ENCODE measurements around the gene ABHD2. TPM values are rescaled to one million over a fixed set of nuclear protein-coding genes. Genes with fewer than 3 reads are reported as not detected.

ABHD2 gene
- total and polyA plus RNA-seq, 12 donors, result 5.6 to 316 (median 135) TPM

GRCh38 chr15:89070197-89071124, 17.8 kb upstream of the ABHD2 start:
- intact Hi-C loops (cut with DNase I), result no loop called here
- Histone ChIP-seq H3K9me3 (replicated peaks in 1 of 3) (no peaks in the 10 kb centered on the region), H3K36me3 (replicated peaks in 1 of 2) (no peaks in the 10 kb centered on the region), H3K4me1 (replicated peaks in 1 of 2) (no peaks in the 10 kb centered on the region), H3K27me3 (no peaks in the 10 kb centered on the region), H3K4me3 (no peak overlapping the region), H3K27ac (peak overlapping the region in 1 of 5 donors; percentile 60)
- TF ChIP-seq, protein P1, sequence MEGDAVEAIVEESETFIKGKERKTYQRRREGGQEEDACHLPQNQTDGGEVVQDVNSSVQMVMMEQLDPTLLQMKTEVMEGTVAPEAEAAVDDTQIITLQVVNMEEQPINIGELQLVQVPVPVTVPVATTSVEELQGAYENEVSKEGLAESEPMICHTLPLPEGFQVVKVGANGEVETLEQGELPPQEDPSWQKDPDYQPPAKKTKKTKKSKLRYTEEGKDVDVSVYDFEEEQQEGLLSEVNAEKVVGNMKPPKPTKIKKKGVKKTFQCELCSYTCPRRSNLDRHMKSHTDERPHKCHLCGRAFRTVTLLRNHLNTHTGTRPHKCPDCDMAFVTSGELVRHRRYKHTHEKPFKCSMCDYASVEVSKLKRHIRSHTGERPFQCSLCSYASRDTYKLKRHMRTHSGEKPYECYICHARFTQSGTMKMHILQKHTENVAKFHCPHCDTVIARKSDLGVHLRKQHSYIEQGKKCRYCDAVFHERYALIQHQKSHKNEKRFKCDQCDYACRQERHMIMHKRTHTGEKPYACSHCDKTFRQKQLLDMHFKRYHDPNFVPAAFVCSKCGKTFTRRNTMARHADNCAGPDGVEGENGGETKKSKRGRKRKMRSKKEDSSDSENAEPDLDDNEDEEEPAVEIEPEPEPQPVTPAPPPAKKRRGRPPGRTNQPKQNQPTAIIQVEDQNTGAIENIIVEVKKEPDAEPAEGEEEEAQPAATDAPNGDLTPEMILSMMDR (IDR thresholded peaks at IDR 0.05), result no peak
- TF ChIP-seq POLR2A (IDR thresholded peaks at IDR 0.05), result no peak
- WGBS, 4 donors, result 80 to 92% (median 85%) methylated on average over 7 of the region's 7 CpGs
- peak in 1 of 7 donors; percentile 44 for DNase-seq

DNA sequence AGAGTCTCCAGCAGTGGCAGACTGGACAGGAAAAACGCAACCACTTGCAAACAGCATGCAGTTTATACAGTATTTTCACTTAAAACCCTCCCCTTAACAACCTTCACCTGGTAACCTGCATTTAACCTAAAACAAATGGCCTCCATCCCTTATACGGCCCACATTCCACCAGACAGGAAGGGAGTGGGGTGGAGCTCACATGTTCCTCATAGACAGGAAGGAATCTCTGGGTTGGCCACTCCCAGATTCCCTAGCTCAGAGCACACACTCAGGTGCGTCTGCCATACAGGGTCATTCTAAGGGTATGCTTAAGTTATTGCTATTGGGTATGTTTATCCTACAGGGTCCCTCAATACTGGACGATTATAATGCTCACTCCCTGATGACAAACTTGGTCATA, 16.8 kb upstream of the ABHD2 start:
- Histone ChIP-seq H3K27me3 (no peaks in the 10 kb centered on the region), H3K9me3 (replicated peaks in 1 of 3) (no peaks in the 10 kb centered on the region), H3K36me3 (replicated peaks in 1 of 2) (no peaks in the 10 kb centered on the region), H3K4me1 (replicated peaks in 1 of 2) (no peaks in the 10 kb centered on the region), H3K4me3 (no peak overlapping the region), H3K27ac (no peak overlapping the region)
- 53 to 67% (median 62%) methylated on average over 4 of the region's 4 CpGs for WGBS, 4 donors
- DNase-seq, result peak in 1 of 7 donors; percentile 37
- no peak for TF ChIP-seq POLR2A (IDR thresholded peaks at IDR 0.05)
- TF ChIP-seq, protein P1 (IDR thresholded peaks at IDR 0.05), result no peak
- intact Hi-C loops (cut with DNase I), result no loop called here

DNA sequence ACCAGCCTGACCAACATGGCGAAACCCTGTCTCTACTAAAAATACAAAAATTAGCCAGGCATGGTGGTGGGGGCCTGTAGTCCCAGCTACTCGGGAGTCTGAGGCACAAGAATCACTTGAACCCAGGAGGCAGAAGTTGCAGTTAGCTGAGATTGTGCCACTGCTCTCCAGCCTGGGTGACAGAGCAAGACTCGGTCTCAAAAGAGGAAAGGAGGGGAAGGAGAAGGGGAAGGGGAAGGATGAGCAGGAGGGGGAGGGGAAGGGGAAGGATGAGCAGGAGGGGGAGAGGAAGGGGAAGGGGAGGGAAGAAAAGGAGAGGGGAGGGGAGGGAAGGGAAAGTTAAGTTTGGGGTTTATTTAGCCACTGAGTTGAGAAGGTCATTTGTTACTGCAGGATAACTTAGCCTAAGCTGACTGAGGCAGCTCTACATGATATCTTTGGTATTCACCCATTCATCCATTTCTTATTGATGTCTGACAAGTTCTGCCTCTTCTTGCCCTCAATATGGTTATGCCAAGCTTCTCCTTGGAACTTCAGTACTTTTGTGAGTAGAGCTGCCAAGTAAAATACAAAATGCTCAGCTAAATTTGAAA, 15.9 kb upstream of the ABHD2 start:
- H3K4me1 ChIP-seq (replicated peaks in 1 of 2), result no peaks in the 10 kb centered on the region
- WGBS, 4 donors, result 71 to 77% (median 74%) methylated on average over 3 of the region's 3 CpGs
- H3K36me3 ChIP-seq (replicated peaks in 1 of 2), result no peaks in the 10 kb centered on the region
- H3K9me3 ChIP-seq (replicated peaks in 1 of 3), result no peaks in the 10 kb centered on the region
- H3K27me3 ChIP-seq, result no peaks in the 10 kb centered on the region
- DNase-seq, result peak in 1 of 7 donors; percentile 50
- no peak overlapping the region for H3K27ac ChIP-seq
- H3K4me3 ChIP-seq, result no peak overlapping the region
- intact Hi-C loops (cut with DNase I), result no loop called here
- no peak for TF ChIP-seq POLR2A (IDR thresholded peaks at IDR 0.05)
- TF ChIP-seq, protein P1 (IDR thresholded peaks at IDR 0.05), result no peak

DNA sequence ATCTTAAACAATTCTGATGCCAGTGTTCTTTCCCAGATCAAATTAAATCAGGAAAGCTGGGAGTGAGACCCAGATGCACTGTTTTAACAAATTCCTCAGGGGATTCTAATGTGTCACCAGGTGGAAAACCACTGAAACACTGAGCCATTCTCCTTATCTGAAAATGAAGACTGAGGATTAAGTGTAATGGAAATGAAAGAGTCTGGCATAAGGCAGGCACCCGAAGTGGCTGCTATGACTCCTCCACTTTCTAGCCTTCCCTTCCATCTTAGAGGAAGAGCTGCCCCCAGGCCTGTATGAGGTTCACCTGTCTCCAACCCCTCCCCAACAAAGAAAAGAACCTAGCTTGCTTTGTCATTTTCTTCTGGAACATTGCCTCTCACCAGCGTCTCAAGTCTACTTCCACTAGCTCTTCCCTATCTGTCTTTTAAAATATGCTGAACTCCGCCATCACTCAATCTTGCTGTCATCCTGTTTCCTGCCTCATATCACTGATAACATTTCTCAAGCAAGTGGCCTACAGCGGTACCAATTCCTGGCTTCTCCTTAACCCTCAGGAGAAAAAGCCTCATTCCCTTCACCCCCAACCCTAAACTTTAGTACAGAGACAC, 13.7 kb upstream of the ABHD2 start:
- Histone ChIP-seq H3K9me3 (replicated peaks in 1 of 3) (no peaks in the 10 kb centered on the region), H3K27me3 (no peaks in the 10 kb centered on the region), H3K4me1 (replicated peaks in 1 of 2) (no peaks in the 10 kb centered on the region), H3K27ac (no peak overlapping the region), H3K4me3 (no peak overlapping the region), H3K36me3 (replicated peaks in 1 of 2) (no peaks in the 10 kb centered on the region)
- TF ChIP-seq, protein P1 (IDR thresholded peaks at IDR 0.05), result no peak
- TF ChIP-seq POLR2A (IDR thresholded peaks at IDR 0.05), result no peak
- 67 to 77% (median 69%) methylated on average over 4 of the region's 4 CpGs for WGBS, 4 donors
- DNase-seq, result peak in 1 of 7 donors; percentile 3
- intact Hi-C loops (cut with DNase I), result no loop called here

Data from adrenal gland (tissue), 12 donors.